Trophoblast cell (in vitro differentiated cells and primary cell): ENCODE measurements around the gene TSN.

Source experiments
- DNase-seq, 2 donors: peaks; one replicate each; pipeline ENCODE4 v3.0.0-alpha.2; 2016
- H2AFZ ChIP-seq: 2 replicates; pipeline ENCODE4 v1.6.1; 2013; ENCODE audit warnings: low read length, moderate library complexity, mild to moderate bottlenecking; ENCODE audit not compliant: insufficient read depth, poor library complexity
- H2AK5ac ChIP-seq: 2 replicates; pipeline ENCODE4 v1.6.1; 2013; ENCODE audit warnings: mild to moderate bottlenecking, low read length
- H2BK120ac ChIP-seq: 2 replicates; pipeline ENCODE4 v1.6.1; 2013; ENCODE audit warnings: low read length, mild to moderate bottlenecking, moderate library complexity; ENCODE audit not compliant: insufficient read depth, poor library complexity
- H2BK12ac ChIP-seq: 2 replicates; pipeline ENCODE4 v1.6.1; 2013; ENCODE audit warnings: mild to moderate bottlenecking, low read length, moderate library complexity
- H2BK5ac ChIP-seq: 2 replicates; pipeline ENCODE4 v1.6.1; 2013; ENCODE audit warnings: low read length, low read depth, moderate library complexity, mild to moderate bottlenecking; ENCODE audit not compliant: poor library complexity
- H3K14ac ChIP-seq: 2 replicates; pipeline ENCODE4 v1.6.1; 2013; ENCODE audit warnings: mild to moderate bottlenecking, low read length
- H3K18ac ChIP-seq: 2 replicates; pipeline ENCODE4 v1.6.1; 2013; ENCODE audit warnings: mild to moderate bottlenecking, low read length
- H3K23ac ChIP-seq: 2 replicates; pipeline ENCODE4 v1.6.1; 2013; ENCODE audit warnings: low read length
- H3K27ac ChIP-seq: 2 replicates; pipeline ENCODE4 v1.5.1; 2013; ENCODE audit warnings: low read depth, mild to moderate bottlenecking, inconsistent platforms, low read length, moderate library complexity
- H3K27me3 ChIP-seq: 2 replicates; pipeline ENCODE4 v1.6.1; 2013; ENCODE audit warnings: inconsistent platforms, mild to moderate bottlenecking, low read length, moderate library complexity; ENCODE audit not compliant: insufficient read depth
- H3K36me3 ChIP-seq, 2 experiments: 1 replicate in 1 of 2; 2 replicates in 1 of 2; pipeline ENCODE4 v1.6.1; 2013; ENCODE audit warnings: low read length in 2 of 2, mild to moderate bottlenecking in 2 of 2, moderate library complexity in 1 of 2; ENCODE audit not compliant: insufficient read depth in 2 of 2, control insufficient read depth in 1 of 2
- H3K4ac ChIP-seq: 2 replicates; pipeline ENCODE4 v1.6.1; 2013; ENCODE audit warnings: low read depth, mild to moderate bottlenecking, low read length, moderate library complexity
- H3K4me1 ChIP-seq, 2 experiments: 1 replicate in 1 of 2; 2 replicates in 1 of 2; pipeline ENCODE4 v1.6.1; 2013; ENCODE audit warnings: low read length in 2 of 2, mild to moderate bottlenecking in 2 of 2, moderate library complexity in 1 of 2; ENCODE audit not compliant: insufficient read depth in 2 of 2, control insufficient read depth in 1 of 2
- H3K4me2 ChIP-seq: 2 replicates; pipeline ENCODE4 v1.6.1; 2013; ENCODE audit warnings: inconsistent platforms, mild to moderate bottlenecking, low read length, moderate library complexity
- H3K4me3 ChIP-seq: 2 replicates; pipeline ENCODE4 v1.5.1; 2013; ENCODE audit warnings: mild to moderate bottlenecking, low read depth, low read length, inconsistent platforms
- H3K79me1 ChIP-seq: one replicate; pipeline ENCODE4 v1.6.1; 2013; ENCODE audit warnings: low read length
- H3K79me2 ChIP-seq: 2 replicates; pipeline ENCODE4 v1.6.1; 2013; ENCODE audit warnings: low read length, mild to moderate bottlenecking; ENCODE audit not compliant: control insufficient read depth, insufficient read depth, poor library complexity
- H3K9ac ChIP-seq: 2 replicates; pipeline ENCODE4 v1.6.1; 2013; ENCODE audit warnings: mild to moderate bottlenecking, low read length
- H3K9me3 ChIP-seq: 2 replicates; pipeline ENCODE4 v1.6.1; 2013; ENCODE audit warnings: low read depth, mild to moderate bottlenecking, control low read depth, inconsistent platforms, low read length; ENCODE audit not compliant: insufficient read depth
- H4K12ac ChIP-seq: 2 replicates; pipeline ENCODE4 v1.6.1; 2013; ENCODE audit warnings: low read depth, mild to moderate bottlenecking, low read length, moderate library complexity
- H4K8ac ChIP-seq: 2 replicates; pipeline ENCODE4 v1.6.1; 2013; ENCODE audit warnings: low read depth, mild to moderate bottlenecking, low read length, moderate library complexity
- H4K91ac ChIP-seq: one replicate; pipeline ENCODE4 v1.6.1; 2013; ENCODE audit warnings: low read depth, mild to moderate bottlenecking, low read length, moderate library complexity
- WGBS: extraction: QIAGEN DNeasy Blood & Tissue Kit; methylation state at CpG from one replicate; pipeline ENCODE4 v1.1.7; 2013; ENCODE audit warnings: missing lambda C conversion rate; ENCODE audit not compliant: insufficient read length, insufficient coverage; ENCODE audit errors: extremely low coverage; 5-methylcytosine and 5-hydroxymethylcytosine counted together

Gene TSN

GRCh38 chr2:121764681-121765228 lies 9.3 kb downstream of the TSN start:
- Histone ChIP-seq H2BK5ac (no peak overlapping the region), H2BK120ac (no peak overlapping the region), H2BK12ac (no peak overlapping the region)

DNA sequence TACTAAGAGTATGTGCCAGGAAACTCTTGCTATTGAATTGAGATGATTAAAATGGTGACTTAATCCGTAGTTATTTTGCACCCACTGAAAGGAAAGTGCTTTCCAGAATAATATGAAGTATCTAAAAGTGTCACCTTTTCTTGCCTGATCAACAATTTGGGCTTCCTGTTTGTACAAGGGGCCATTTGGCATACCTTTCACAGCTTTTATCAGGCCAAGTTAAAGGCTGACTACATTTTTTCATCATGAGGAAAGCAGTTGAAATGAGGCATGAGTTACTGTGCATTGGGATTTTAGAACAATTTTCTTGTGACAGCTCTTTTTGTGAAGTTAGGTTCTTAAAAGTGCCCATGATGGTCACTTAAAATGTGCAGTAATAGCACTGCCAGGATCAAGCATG lies 11.2 kb downstream of the TSN start:
- Histone ChIP-seq H3K79me1 (no peaks in the 10 kb centered on the region), H4K8ac (no peak overlapping the region), H3K4me2 (no peak overlapping the region), H3K23ac (no peak overlapping the region), H3K9ac (no peak overlapping the region), H3K79me2 (no peaks in the 10 kb centered on the region), H3K18ac (no peak overlapping the region), H4K12ac (no peak overlapping the region), H4K91ac (no peak overlapping the region), H2BK12ac (no peak overlapping the region), H3K9me3 (no peaks in the 10 kb centered on the region), H3K4me1 (no peaks in the 10 kb centered on the region), H3K27me3 (no peaks in the 10 kb centered on the region), H2AK5ac (no peak overlapping the region), H3K36me3 (peaks cover 12 to 32% of the 10 kb centered on the region in 2 experiments), H3K4ac (no peak overlapping the region), H2BK120ac (no peak overlapping the region), H2AFZ (no peak overlapping the region), H3K27ac (no peak overlapping the region), H3K4me3 (no peak overlapping the region), H3K14ac (no peak overlapping the region), H2BK5ac (no peak overlapping the region)
- WGBS, result no CpG with 5 or more reads among the region's 1 CpG
- no peak for DNase-seq

More at GRCh38 chr2:121764681-121765228, 9.3 kb downstream of the TSN start:
- Histone ChIP-seq H3K27me3 (no peaks in the 10 kb centered on the region), H3K4me3 (no peak overlapping the region), H2AK5ac (no peak overlapping the region), H3K79me2 (no peaks in the 10 kb centered on the region), H3K9ac (no peak overlapping the region), H3K79me1 (no peaks in the 10 kb centered on the region), H3K14ac (no peak overlapping the region), H3K23ac (no peak overlapping the region), H3K27ac (no peak overlapping the region), H3K36me3 (peaks cover 15 to 39% of the 10 kb centered on the region in 2 experiments), H3K4me1 (no peaks in the 10 kb centered on the region), H3K4ac (no peak overlapping the region), H4K12ac (no peak overlapping the region), H4K8ac (no peak overlapping the region), H2AFZ (no peak overlapping the region), H3K4me2 (no peak overlapping the region), H3K9me3 (no peaks in the 10 kb centered on the region), H4K91ac (no peak overlapping the region), H3K18ac (no peak overlapping the region)
- no peak for DNase-seq
- WGBS, result no CpG with 5 or more reads among the region's 10 CpGs

- H3K27ac ChIP-seq, result no peak overlapping the region
- H4K91ac ChIP-seq, result no peak overlapping the region
- no peak overlapping the region for H2AFZ ChIP-seq
- no peak overlapping the region for H4K12ac ChIP-seq
- no peak overlapping the region for H3K4me3 ChIP-seq
- WGBS, result no CpG with 5 or more reads among the region's 5 CpGs
- no peak overlapping the region for H3K9ac ChIP-seq
- H3K14ac ChIP-seq, result no peak overlapping the region
- no peak overlapping the region for H2BK120ac ChIP-seq
- no peaks in the 10 kb centered on the region for H3K79me2 ChIP-seq
- H4K8ac ChIP-seq, result no peak overlapping the region
- peaks cover 11 to 31% of the 10 kb centered on the region in 2 experiments for H3K36me3 ChIP-seq
- no peaks in the 10 kb centered on the region for H3K27me3 ChIP-seq
- no peak overlapping the region for H2BK12ac ChIP-seq
- no peak overlapping the region for H2BK5ac ChIP-seq
- no peak overlapping the region for H3K4ac ChIP-seq
- H3K9me3 ChIP-seq, result no peaks in the 10 kb centered on the region
- no peaks in the 10 kb centered on the region for H3K79me1 ChIP-seq
- H2AK5ac ChIP-seq, result no peak overlapping the region
- H3K18ac ChIP-seq, result no peak overlapping the region
- no peaks in the 10 kb centered on the region for H3K4me1 ChIP-seq
- no peak overlapping the region for H3K4me2 ChIP-seq
- H3K23ac ChIP-seq, result no peak overlapping the region
- DNase-seq, result no peak
Measured at GRCh38 chr2:121768143-121768755, 12.8 kb downstream of the TSN start.

- H3K9ac ChIP-seq, result no peak overlapping the region
- no peak overlapping the region for H3K27ac ChIP-seq
- H3K79me2 ChIP-seq, result no peaks in the 10 kb centered on the region
- no peak overlapping the region for H3K14ac ChIP-seq
- H3K4me2 ChIP-seq, result no peak overlapping the region
- no peaks in the 10 kb centered on the region for H3K27me3 ChIP-seq
- no CpG with 5 or more reads among the region's 6 CpGs for WGBS
- no peak overlapping the region for H2AFZ ChIP-seq
- no peak overlapping the region for H2BK5ac ChIP-seq
- H3K79me1 ChIP-seq, result no peaks in the 10 kb centered on the region
- no peak overlapping the region for H4K8ac ChIP-seq
- H3K18ac ChIP-seq, result no peak overlapping the region
- H3K4me3 ChIP-seq, result no peak overlapping the region
- H4K12ac ChIP-seq, result no peak overlapping the region
- H4K91ac ChIP-seq, result no peak overlapping the region
- H3K4ac ChIP-seq, result no peak overlapping the region
- no peak overlapping the region for H2BK12ac ChIP-seq
- no peak overlapping the region for H2BK120ac ChIP-seq
- no peaks in the 10 kb centered on the region for H3K4me1 ChIP-seq
- H3K9me3 ChIP-seq, result no peaks in the 10 kb centered on the region
- no peak overlapping the region for H2AK5ac ChIP-seq
- H3K23ac ChIP-seq, result no peak overlapping the region
- peaks cover 3 to 8% of the 10 kb centered on the region in 2 experiments for H3K36me3 ChIP-seq
- DNase-seq, result no peak
Measured at GRCh38 chr2:121771976-121772742, 16.7 kb downstream of the TSN start.
